T-helper 1 cell treated with Interleukin-12 subunit alpha and Interleukin-12 subunit beta and Interleukin-4 antibody, amounts not matched to agents 30 ng/mL and 1 ng/mL, for 36 hours (primary cell): ENCODE data around the gene RASSF5. TPM values are rescaled to one million over a fixed set of nuclear protein-coding genes. Genes with fewer than 3 reads are reported as not detected.

Experiments used
- intact Hi-C: fragments of 100-400 bp; cut with micrococcal nuclease; formaldehyde crosslinking; loops from one replicate; pipeline ENCODE4 v1.15.1; 2024
- total RNA-seq: library from RNA; stranded (reverse); gene quantifications from 2 replicates; pipeline ENCODE4 v1.2.3, GENCODE V29; 2022

The RASSF5 gene
- total RNA-seq, 1 donor from 2014 or later, result 252 TPM

DNA sequence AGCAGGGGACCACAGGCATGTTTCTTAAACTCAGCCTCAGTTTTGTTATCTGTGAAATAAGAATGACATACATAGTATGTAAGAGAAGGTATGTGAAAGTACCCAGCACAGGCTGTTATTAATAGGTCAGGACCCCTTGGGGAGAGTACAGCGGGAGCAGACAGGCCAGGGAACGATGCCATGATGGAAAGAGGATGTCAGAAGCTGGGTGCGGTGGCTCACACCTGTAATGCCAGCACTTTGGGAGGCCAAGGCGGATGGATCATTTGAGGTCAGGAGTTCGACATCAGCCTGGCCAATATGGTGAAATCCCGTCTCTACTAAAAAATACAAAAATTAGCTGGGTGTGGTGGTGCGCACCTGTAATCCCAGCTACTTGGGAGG is 73.8 kb downstream of the RASSF5 start:
- intact Hi-C loops, result loop anchor here (5.0 to 10.0 kb wide), 2 partner anchors 526 to 834 kb away; partner anchors contain the start of gene RHEX

DNA sequence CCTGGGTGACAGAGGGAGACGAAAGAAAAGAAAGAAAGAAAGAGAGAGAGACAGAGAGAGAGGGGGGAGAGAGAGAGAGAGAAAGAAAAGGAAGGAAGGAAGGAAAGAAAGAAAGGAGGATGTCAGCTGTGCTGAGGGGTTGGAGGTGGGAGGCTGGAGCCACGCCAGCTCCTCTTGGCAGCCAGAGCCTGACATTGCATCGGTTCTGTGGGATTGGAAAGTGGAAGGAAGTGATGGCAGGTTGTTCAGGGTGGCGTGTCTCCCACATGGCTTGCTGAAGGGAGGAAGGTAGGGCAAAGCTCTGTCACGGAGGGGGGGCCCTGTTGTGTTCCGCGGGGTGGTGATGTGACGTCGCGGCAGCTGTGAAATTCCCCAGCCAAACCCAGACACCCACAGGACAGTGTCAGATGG is 74.2 kb downstream of the RASSF5 start:
- intact Hi-C loops, result loop anchor here (5.0 to 10.0 kb wide), 2 partner anchors 527 to 834 kb away; partner anchors contain the start of gene RHEX

DNA sequence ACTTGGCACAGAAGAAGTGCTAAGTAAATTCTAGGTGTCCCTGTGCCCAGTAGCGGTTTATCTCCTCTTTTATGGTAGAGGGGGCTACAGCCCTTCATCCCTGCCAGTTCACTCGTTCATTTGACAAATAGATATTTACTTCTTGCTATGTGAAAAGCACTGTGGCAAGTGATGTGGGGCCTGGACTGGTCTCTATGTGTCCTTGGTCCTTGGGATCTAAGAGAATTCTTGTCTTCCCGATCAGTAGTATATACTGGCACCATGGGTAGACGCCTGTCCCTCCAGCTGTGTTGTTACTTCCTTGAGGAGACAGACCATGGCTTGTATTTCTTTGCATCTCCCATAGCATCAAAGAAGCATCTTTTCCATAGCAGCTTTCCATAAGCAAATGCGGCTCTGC is 75.2 kb downstream of the RASSF5 start:
- intact Hi-C loops, result loop anchor here (2.0 to 10.0 kb wide), 4 partner anchors 30 to 835 kb away; partner anchors contain the start of gene RHEX

DNA sequence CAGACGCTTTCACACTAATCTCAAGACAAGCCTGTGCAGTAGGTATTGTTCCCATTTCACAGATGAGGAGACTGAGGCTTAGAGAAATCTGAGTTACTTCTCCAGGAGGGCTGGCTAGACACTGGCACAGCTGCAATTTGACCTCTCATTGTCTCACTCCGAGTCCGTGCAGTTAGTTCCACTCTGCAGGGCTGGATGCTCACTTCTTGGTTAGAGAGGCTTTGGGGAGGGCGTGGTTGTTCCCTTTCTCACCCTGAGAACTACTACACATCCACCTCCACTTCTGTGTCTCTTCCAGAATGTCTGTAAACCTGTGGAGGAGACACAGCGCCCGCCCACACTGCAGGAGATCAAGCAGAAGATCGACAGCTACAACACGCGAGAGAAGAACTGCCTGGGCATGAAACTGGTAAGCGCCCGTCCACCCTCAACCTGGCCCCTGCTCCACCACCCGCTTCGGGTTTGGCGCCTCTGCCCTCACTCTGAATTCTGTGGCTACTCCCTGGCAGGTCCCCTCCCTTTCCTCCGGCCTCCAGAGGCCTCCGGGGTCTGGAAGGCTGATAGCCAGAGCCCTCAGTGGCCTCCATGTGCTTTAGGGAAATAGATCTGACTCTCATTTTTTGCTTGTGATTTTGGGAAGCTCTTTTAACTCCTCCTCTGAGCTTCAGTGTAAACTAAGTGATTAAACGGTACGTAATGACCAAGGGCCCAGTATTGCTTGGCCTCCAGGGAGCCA is 75.8 kb downstream of the RASSF5 start:
- intact Hi-C loops, result loop anchor here (1.0 to 10.0 kb wide), 9 partner anchors 8 to 836 kb away; partner anchors contain the start of genes RASSF5 and RHEX

DNA sequence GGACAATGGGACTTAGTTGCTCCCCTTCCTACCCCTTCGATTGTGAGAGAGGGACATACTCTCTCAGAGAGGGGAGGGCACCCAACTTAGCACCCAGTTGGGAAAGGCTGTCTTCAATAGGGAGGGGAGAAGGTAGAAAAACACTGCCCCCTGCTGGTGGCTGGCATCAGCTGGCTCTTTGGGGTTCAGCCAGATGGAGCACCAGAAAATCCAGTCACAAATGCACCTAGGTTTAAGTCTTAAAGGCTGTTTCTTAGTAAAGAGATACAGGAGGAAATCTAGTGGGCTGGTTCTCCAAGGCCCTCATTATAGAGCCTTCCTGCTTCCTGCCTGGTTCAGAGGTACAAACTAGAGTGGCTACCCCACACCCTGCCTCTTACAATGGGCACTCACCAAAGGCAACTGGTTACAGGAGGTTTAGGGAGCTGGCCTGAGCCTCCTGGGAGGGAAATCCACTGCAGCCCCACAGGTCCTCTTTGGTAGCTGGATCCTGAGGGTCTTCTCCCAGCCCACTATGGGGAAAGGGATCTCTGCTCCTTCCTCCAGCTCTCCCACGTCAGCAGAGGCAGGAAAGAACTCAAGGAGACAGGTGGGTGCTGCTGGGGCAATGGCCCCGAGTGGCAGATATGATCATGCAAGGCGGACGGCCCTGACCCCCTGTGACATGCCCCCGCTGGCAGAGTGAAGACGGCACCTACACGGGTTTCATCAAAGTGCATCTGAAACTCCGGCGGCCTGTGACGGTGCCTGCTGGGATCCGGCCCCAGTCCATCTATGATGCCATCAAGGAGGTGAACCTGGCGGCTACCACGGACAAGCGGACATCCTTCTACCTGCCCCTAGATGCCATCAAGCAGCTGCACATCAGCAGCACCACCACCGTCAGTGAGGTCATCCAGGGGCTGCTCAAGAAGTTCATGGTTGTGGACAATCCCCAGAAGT is 76.6 kb downstream of the RASSF5 start:
- intact Hi-C loops, result loop anchor here (1.0 to 10.0 kb wide), 9 partner anchors 9 to 837 kb away; partner anchors contain the start of genes RASSF5 and RHEX

DNA sequence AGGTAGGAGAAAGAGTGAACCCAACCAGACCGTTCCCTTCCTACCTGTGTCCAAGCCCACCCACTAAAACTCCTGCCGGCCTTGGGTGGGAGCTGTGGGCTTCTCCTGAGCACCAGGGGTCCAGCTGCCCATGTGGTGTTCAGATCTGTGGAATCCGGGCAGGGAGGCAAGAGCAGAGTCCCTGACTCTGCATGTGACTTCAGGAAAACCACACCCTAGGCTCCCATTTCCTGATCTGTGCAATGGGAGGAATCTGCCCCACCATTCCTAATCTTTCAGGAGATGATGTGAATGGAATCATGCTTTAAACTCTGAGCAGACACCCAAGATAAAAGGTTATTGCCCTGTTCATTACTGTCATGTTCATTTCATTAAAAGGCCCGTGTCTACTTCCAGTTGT is 77.4 kb downstream of the RASSF5 start:
- intact Hi-C loops, result loop anchor here (5.0 to 10.0 kb wide), 2 partner anchors 530 to 837 kb away; partner anchors contain the start of gene RHEX

DNA sequence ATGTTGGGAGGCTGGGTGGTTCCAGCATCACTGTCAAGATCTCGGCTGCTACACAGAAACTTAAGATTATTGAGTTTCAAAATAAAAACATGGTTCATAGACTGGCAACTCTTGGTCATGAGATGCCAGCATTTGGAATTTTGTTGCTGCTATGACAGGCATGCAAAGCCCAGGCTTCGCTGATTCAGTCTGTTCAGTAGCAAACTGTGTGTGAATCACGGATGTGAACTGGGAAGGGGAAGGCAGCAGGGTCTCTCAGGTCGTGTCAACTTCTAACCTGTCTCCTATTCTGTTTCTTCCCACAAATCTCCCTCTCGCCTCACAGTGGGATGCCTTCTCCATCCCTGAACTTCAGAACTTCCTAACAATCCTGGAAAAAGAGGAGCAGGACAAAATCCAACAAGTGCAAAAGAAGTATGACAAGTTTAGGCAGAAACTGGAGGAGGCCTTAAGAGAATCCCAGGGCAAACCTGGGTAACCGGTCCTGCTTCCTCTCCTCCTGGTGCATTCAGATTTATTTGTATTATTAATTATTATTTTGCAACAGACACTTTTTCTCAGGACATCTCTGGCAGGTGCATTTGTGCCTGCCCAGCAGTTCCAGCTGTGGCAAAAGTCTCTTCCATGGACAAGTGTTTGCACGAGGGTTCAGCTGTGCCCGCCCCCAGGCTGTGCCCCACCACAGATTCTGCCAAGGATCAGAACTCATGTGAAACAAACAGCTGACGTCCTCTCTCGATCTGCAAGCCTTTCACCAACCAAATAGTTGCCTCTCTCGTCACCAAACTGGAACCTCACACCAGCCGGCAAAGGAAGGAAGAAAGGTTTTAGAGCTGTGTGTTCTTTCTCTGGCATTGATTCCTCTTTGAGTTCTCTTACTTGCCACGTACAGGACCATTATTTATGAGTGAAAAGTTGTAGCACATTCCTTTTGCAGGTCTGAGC is 79.4 kb downstream of the RASSF5 start:
- intact Hi-C loops, result loop anchor here (10.0 kb wide), 1 partner anchor 532 kb away; the partner anchor contains the start of gene RHEX

DNA sequence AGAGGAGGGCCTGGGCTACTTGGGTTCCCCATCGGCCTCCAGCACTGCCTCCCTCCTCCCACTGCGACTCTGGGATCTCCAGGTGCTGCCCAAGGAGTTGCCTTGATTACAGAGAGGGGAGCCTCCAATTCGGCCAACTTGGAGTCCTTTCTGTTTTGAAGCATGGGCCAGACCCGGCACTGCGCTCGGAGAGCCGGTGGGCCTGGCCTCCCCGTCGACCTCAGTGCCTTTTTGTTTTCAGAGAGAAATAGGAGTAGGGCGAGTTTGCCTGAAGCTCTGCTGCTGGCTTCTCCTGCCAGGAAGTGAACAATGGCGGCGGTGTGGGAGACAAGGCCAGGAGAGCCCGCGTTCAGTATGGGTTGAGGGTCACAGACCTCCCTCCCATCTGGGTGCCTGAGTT is 80.6 kb downstream of the RASSF5 start:
- intact Hi-C loops, result loop anchor here (10.0 kb wide), 1 partner anchor 533 kb away; the partner anchor contains the start of gene RHEX

DNA sequence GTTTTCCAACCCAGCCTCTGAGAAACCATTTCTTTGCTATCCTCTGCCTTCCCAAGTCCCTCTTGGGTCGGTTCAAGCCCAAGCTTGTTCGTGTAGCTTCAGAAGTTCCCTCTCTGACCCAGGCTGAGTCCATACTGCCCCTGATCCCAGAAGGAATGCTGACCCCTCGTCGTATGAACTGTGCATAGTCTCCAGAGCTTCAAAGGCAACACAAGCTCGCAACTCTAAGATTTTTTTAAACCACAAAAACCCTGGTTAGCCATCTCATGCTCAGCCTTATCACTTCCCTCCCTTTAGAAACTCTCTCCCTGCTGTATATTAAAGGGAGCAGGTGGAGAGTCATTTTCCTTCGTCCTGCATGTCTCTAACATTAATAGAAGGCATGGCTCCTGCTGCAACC is 81.2 kb downstream of the RASSF5 start:
- intact Hi-C loops, result loop anchor here (10.0 kb wide), 1 partner anchor 534 kb away; the partner anchor contains the start of gene RHEX

DNA sequence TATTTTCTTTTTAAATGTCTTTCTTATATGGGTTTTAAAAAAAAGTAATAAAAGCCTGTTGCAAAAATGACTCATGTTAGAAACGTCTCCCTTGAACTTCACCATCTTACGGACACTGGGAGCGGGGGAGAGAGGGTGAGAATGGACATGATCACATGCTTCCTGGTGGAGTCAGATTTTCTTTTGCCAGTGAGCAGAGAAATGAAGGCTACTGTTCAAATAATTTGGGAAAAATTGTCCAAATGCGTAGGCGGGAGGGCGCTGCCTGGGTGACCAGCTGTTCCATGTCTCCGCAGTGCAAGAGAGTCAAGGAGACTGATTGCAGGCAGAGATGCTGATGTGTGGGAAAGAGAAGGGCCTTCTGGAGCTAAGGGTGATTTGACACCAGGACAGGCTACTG is 81.9 kb downstream of the RASSF5 start:
- intact Hi-C loops, result loop anchor here (10.0 kb wide), 1 partner anchor 534 kb away; the partner anchor contains the start of gene RHEX

DNA sequence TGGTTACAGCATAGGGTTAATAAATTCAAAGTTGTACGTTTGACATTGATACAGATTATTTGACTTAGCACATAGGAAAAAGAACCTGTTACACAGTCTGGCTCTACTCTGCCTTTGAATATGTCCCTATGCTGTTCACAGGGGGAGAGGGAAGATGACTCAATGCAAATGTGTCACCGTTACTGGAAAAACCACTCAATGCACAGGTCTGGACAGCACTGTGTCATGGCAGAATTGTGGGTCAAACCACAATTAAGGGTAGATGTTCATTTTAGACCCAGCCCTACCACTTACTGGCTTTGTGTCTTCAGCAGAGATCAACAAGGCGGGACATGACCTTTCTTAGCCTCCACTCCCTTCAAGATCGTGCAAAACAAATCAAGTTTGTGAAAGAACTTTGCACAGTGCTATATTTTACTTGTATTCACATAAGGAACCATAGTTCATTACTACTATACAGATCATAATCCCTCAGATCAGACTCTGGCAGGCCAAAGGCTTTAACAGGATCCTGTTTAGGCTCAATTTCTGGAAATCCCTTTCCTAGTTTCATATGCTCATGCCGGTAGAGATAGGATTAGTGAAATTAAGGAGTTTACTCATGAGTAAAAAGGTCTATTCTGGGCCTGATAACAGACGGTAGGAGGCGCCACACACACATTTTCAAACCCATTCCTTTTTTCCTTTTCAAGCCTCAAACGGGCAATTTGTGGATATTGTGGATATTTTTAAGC is 82.9 kb downstream of the RASSF5 start:
- intact Hi-C loops, result loop anchor here (1.0 to 5.0 kb wide), 5 partner anchors 10 to 72 kb away; no protein-coding TSS in a partner anchor

DNA sequence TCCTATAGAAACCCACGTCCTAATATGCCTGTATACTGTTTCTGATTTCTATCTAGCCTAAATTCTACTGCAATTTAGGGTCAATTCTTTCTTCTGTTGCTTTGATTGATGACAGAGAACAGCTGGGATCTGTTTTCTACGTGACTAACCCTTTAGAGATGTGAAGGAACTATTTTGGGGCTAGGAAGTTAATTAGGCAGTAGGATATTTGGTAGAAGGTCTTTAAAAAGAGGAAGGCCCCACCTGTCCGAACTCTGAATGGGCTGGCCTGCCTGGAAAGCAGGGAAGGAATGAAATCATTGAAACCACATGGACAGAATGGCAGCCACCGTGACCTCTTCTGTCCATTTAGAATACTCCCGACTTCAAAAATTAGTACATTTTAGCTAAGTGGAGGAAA is 83.9 kb downstream of the RASSF5 start:
- intact Hi-C loops, result loop anchor here (2.0 to 5.0 kb wide), 2 partner anchors 46 to 71 kb away; no protein-coding TSS in a partner anchor

DNA sequence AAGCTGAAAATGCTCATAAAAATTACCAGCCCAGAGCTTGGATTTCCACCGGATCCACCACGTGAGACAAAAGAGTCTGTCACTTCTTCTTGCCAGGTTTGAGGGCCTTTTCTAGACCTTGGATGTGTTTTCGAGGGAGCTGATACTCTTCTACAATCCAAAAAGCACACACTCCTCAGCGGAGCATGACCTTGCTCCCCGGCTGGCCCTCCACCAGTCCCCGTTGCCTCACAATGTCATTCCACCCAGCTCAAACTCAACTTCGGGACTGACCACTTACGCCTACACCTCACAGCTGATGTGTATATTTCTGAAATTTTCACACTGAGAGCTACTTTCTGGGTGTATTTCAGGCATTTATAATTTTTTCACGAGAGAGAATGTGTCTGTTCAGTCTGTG is 84.4 kb downstream of the RASSF5 start:
- intact Hi-C loops, result loop anchor here (2.0 to 5.0 kb wide), 2 partner anchors 47 to 71 kb away; no protein-coding TSS in a partner anchor

DNA sequence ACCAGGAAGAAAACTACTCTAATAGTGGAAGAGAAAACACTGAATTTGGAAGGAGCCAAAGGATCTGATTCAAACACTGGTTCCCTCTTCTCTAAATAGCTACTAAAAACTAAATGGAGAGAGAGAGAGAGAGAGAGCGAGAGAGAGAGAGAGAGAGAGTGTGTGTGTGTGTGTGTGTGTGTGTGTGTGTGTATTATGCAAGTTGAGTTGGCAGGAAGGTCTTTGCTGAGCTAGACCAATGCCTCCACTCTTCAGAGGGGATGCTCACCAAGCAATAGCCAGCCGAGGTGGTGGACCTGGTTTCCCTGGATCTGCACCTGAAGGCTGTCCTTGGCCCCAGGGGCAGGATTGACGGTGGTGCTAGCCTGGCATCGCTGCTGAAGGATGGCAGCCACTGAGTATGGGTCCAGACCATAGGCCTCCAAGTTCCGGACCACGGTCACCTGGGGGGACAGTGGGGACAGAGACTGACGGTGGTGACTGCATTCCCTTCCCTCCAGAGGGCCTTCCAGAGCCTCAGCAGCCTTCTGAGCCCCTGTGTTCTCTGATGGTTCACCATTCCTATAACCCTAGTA is 86.1 kb downstream of the RASSF5 start:
- intact Hi-C loops, result loop anchor here (5.0 kb wide), 1 partner anchor 69 kb away; no protein-coding TSS in a partner anchor

DNA sequence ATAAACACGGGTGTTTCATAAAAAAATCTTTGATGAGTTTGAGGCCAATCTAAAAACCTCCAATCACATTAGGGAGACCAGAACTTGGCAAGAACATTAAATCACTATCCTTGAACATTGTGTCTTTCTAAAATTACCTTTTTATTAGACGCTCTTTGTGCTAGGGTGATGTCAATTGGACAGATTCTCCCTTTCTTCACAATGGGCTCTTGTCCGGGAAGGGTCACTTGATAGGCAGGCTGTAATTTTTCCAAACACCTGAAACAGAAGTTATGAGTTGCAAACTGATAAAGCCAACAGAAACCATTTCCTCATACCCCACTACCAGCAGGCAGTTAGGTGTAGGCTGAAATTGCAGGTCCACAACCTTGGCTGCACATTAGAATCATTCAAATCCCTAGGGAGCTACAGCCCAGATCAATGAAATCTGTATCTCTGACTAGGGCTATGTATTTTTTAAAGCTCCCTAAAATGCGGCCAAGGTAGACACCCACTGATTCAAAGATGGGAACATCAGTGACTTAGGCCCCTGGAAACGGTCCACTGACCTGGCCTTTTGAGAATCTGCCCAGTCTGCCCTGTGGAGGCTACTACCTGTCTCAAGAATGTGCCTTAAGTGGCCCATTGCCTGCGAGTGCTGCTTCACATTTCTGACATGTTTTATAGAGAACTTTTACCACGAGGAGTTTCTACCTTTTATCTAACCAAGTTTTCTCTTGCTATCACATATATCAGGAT is 88.4 kb downstream of the RASSF5 start:
- intact Hi-C loops, result no loop called here

DNA sequence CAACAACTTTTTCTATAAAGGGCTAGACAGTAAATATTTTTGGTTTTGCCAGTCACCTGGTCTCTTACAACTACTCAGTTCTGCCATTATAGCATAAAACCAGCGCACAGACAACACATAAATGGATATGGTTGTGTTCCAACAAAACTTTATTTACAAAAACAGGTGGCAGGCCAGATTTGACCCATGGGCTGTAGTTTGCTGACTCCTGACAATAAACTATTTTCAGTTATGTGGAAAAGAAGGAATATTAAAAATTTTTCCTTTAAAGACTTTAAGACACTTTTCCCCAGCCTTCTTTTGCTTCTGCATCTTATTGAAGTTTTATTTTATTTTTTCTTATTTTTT is 89.0 kb downstream of the RASSF5 start:
- intact Hi-C loops, result no loop called here

DNA sequence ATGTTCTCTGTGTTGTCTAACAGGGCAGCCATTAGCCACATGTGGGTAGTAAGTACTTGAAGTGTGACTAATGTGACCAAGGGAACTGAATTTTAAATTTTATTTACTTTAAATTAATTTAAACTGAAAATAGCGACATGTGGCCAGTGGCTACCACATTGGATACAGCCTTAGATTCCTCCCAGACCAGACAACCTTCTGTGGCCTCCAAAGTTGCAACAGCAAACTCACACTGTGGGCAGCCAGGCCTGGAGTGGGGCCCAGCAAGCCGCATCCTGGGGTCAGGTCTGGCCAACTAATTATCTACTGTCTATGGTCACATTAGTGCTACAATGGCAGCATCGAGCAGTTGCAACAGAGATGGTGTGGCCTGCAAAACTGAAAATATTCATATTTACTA is 93.2 kb downstream of the RASSF5 start:
- intact Hi-C loops, result no loop called here

DNA sequence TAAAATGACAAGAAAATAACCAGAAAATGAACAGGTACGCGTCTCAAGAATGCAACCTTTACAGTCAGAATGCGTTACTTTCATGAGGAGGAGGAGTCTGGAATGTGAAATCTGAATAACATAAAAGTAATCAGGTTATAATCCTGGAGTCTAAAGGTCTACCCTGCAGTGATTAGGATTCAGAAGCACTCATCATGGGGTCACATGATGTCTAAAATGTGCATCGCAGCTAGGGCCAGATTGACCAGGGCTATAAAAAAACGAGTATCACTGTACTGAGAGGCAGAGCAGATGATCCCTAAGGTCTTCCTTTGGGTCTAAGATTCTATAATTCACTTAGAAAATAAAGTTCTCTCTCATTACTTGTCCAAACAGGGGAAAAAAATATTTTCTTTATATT is 97.5 kb downstream of the RASSF5 start:
- intact Hi-C loops, result no loop called here
